Activated T-helper 1 cell treated with anti-CD3 and anti-CD28 coated beads, Interleukin-12 subunit alpha, Interleukin-12 subunit beta, Interleukin-2, Interleukin-4 antibody, amounts not matched to agents 30 ng/mL and 10 ng/mL and 1 ng/mL, durations not matched to agents 14 hours and 24 hours and 36 hours (primary cell): ENCODE results near the gene KDM4C. TPM values are rescaled to one million over a fixed set of nuclear protein-coding genes. Genes with fewer than 3 reads are reported as not detected.

Source experiments
- total RNA-seq: library from RNA; stranded (reverse); gene quantifications from 2 replicates; pipeline ENCODE4 v1.2.3, GENCODE V29; 2022

KDM4C gene
- total RNA-seq, 1 donor from 2014 or later, result 35.9 TPM

Other genes starting within 250 kb of the KDM4C start
- gene GLDC, start 112.2 kb upstream of the KDM4C start, total RNA-seq, result 1.4 and 1.8 TPM in 2 replicates